ENCODE data around the gene LIPH.

LIPH gene

DNA sequence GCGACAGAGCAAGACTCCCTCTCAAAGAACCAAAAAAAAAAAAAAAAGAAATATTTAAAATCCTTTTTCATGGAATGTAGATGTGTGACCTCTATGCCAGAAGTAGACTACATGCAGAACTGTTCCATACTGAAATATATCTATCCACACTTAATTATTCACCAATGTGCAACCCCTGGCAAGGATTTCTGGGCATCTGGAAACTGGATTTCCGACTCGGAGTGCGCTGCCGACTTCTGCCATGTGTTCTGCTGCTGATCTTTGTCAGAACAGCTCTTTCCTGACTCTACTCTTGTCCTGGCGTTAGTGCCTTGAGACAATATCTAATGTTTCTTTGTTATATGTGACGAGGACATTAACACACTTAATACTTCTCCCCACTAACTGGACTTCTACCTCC is 11.7 kb downstream of the LIPH start:
- no peak for DNase-seq (ENCODE audit: low read depth in 2 of 2)

DNA sequence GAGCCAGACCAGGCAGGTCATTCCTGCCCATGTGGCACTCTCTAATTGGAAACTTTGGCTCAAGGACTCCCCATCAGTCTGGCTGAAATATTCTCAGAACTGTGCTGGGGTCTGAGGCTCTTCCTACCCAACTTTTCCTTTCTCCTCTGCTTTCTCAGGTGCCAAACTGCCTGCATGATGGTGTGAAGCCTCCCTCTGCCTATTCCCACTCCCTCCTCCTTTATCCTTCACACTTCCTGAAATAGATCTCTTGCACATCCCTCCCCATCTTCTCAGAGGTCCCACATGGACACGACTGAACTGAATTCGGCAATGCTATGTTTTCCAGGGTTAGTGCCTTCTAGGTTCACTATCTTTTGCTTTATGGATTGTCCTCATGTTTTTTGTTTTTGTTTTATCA is 12.5 kb downstream of the LIPH start:
- no peak for DNase-seq (ENCODE audit: low read depth in 2 of 2)

DNA sequence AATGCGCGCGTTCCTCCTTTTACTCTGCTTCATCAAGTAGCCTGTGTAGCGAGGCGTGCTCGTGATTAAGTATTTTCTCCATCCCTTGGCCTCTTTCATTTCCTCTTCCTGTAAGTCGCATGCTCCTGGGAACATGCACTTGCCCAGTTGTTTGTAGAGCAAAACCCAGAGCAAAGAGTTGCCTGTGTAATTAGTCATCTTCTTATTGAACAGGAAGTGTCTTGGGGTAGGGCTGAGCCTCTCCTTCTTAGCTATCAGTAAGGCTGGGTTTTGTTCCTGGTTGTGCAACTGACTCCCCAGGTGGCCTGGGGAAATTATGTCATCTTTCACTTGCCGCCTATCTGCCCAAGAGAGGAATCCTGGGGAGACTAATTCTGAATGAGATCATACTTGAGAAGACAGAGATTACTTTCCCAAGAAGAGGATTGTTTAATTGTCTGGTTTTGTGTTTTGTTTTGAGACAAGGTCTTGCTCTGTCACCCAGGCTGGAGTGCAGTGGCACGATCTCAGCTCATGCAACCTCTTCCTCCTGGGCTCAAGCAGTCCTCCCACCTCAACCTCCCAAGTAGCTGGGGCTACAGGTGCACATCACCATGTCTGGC is 14.9 kb downstream of the LIPH start:
- DNase-seq (ENCODE audit: low read depth in 2 of 2): no peak

GRCh38 chr3:185534511-185534910 is 17.9 kb downstream of the LIPH start:
- no peak for DNase-seq (ENCODE audit: low read depth in 2 of 2)

DNA sequence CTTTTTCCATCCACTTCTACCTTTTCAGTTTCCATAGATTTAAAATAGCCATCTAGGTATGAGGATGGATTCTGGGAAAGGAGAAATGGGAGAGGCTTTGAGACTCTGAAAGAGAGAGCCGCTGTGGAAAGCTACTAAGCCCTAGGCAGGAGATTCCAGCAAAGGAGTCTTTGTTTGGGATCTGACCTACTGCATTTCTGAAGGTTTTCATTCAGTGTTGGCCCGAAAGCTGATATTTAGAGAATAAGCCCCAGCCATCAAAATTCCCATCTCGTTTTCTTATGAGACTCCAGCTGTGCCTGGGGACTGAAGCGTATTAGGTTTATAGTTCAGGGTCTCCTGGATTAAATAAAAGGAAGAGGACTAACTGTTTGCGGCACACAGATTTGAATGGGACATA is 19.5 kb downstream of the LIPH start:
- no peak for DNase-seq (ENCODE audit: low read depth in 2 of 2)

GRCh38 chr3:185530856-185531255 is 21.5 kb downstream of the LIPH start:
- no peak for DNase-seq (ENCODE audit: low read depth in 2 of 2)

GRCh38 chr3:185528532-185528931 is 23.9 kb downstream of the LIPH start:
- no peak for DNase-seq (ENCODE audit: low read depth in 2 of 2)

DNA sequence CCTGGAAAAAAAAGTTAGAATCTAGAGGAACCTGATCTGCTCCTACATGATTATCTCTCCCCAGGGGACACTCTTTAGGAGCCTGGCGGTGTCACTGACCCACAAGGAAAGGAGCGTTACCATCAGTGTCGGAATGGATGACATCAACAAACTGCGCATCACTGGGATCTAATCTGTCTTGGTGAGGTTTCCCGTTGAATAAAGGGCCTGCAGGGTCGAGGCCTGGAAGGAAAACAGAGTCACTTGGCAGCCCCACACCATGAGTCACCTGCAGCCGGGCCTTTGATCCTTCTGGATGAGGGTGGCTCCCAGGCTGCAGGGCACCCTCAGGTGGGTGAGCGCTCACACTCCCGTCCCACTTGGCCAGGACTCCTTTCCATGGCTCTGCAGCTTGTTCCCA is 25.0 kb downstream of the LIPH start:
- DNase-seq (ENCODE audit: low read depth in 2 of 2): no peak

DNA sequence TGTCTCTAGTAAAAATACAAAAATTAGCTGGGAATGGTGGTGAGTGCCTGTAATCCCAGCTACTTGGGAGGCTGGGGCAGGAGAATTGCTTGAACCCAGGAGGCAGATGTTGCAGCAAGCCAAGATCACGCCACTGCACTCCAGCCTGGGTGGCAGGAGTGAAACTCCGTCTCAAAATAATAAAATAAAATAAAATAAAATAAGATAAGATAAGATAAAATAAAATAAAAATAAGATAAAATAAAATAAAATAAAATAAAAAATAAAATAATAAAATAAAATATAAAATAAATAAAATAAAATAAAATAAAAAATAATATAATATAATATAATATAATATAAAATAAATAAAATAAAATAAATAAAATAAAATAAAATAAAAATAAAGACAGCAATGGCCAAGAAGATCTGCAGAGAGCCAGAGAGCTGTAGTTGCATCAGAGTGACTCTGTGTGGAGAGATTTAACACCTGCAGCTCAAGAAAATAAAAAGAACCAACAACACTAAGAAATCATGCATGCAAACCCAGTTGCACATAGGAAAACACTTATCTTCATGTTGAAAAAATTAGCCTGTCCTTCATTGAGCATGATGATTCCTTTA is 25.9 kb downstream of the LIPH start:
- no peak for DNase-seq (ENCODE audit: low read depth in 2 of 2)

GRCh38 chr3:185521349-185522138 is 30.8 kb downstream of the LIPH start:
- DNase-seq (ENCODE audit: low read depth in 2 of 2): no peak

GRCh38 chr3:185519021-185519420 is 33.4 kb downstream of the LIPH start:
- DNase-seq (ENCODE audit: low read depth in 2 of 2): no peak

DNA sequence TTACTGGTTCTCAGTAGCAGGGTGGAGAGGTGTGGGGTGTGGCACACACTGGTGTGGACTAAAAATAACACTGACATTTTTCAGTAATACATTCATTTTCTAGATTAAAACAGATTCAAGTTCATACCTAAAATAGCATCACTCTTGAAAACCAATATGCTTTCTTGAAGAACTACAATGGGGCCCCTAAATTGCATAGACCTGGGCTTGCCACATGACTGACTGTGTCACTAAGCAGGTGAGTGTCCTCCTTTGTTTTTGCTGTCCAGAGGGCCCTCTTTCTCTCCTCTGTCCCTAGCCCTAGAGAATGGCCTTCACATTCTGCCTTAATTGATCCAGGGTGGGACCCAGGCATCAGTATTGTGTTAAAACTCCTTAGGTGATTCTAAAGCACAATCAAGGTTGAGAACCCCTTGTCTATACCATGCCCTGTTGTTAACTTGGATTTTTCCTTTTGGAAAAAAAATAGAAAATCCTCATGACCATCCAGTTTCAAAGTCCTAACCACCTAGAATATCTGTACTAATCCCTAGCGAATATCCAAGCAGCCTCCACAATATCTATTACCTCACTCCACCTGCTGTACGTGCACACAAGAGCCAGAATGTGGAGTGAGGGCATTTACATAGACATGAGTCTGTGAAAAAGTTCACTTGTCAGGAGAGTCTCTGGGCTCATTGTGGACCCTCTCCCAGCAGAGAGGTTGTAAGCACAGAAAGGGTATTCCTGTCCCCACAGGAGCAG is 34.8 kb downstream of the LIPH start:
- DNase-seq (ENCODE audit: low read depth in 2 of 2): no peak

- no peak for DNase-seq (ENCODE audit: low read depth in 2 of 2)
Observed at GRCh38 chr3:185511711-185512110, 40.7 kb downstream of the LIPH start.

DNA sequence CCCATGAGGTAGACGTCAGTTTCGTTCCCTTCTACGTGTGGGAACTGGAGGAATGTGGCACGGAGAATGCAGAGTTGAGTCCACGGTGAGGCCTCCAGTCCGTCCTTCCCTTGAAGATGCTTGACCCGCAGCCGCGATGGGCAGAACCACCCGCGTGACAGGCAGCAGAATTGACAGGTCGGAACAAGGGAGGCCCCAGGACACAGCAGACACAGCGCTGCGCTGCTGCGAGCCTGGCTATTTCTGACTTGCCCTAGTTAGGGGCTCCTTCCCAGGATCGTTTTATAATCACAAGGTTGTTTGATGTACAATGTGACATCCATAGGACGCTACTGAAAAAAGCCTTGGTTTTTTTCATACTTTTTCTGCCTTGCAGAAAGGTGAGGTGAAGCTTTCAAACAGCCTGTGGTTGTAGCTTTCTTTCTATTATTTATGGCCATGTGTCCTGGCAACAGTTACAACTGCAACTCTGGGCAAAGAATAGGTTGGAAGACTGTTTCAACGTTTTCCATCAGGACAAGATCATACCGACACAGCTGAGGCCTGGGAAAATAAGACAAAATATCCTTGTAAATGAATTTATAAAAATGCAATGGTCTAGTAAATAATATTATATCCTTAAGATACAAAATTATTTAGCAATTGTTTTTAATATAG is 43.9 kb downstream of the LIPH start:
- DNase-seq (ENCODE audit: low read depth in 2 of 2): no peak

- no peak for DNase-seq (ENCODE audit: low read depth in 2 of 2)
Observed at GRCh38 chr3:185507883-185508282, 44.5 kb downstream of the LIPH start.

DNA sequence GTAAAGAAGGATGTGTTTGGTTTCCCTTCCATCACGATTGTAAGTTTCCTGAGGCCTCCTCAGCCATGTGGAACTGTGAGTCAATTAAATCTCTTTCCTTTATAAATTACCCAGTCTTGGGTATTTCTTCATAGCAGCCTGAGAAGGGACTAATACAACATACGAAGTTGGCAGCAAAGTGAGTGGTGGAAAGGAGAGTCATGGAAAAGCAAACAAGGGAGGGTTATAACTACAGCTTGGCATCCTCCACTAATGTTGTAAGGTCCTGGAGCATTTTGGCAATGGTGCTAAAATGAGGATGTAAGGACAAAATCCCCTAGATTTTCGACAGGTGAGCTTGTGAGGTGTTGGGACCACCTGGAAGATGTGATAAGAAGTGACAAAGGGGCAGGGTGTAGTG is 47.8 kb downstream of the LIPH start:
- DNase-seq (ENCODE audit: low read depth in 2 of 2): no peak

DNA sequence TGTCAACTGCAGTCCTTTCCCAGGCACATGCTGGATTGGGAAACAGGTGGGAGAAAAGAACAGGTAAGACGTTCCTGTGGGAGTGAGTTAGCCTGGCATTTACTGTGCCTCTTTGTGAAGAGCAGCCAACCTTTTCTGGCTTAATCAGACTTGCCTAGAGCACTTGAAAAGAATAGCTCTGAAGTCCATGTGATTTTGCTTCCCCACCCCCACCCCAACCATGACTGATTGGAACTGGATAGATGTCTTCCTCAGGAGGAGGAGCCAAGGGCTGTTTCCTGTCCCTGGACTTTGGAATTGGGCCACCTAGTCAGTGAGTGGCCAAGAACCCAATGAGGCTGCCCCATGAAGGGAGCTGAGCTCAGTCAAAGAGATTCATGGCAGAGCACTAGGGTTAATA is 48.9 kb downstream of the LIPH start:
- DNase-seq (ENCODE audit: low read depth in 2 of 2): no peak

- DNase-seq (ENCODE audit: low read depth in 2 of 2): no peak
Observed at GRCh38 chr3:185502987-185503386, 49.4 kb downstream of the LIPH start.

DNA sequence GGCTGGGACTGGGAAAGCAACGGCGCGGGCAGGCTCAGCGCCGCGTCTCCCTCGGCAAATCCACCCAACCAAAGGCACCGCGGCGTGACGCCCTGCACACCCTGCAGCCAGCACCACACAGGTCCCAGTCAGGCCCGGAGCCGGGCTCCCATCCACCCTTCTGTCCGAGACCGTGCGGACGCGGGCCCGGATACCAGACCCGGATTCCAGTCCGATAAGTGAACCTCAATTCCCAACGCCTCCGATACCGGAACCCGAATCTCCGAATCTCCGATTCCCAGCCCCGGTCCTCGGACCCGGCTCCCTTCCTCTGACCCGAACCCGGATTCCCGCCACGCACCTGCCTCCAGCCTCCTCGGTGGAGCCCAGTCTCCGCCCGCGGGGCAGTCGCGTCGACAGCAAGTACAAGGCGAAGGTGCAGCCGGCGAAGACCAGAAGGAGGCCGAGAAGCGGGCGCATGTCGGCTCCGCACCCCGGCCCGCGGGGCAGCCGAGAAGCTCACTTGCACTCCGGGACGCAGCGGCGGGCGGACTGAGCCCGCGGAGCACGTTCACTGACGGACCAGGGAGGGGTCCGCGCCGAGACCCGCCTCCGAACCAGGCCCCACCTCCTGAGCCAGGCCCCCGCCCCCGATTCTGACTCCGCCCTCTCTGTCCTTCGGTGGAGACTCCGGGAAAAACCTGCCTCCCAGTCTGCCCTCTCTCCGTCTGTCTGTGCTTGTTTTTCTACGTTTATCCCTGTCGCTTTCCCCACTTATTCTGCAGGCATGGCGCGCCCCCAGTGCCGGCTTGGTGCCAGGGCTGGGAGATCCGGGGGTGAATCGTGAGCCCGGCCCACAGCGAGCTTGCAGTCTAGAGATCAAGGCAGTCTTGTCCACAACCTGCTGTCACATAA is 53.6 kb downstream of the LIPH start, which contains the start of gene TMEM41A:
Gene TMEM41A (minus strand): TSS at position 533 of the 894 bp plus-strand sequence. CDS start 74 bp downstream, at position 459.
- peak; percentile 77 to 78 for DNase-seq (ENCODE audit: low read depth in 2 of 2)

GRCh38 chr3:185490241-185490640 is 62.1 kb downstream of the LIPH start:
- DNase-seq (ENCODE audit: low read depth in 2 of 2): no peak

DNA sequence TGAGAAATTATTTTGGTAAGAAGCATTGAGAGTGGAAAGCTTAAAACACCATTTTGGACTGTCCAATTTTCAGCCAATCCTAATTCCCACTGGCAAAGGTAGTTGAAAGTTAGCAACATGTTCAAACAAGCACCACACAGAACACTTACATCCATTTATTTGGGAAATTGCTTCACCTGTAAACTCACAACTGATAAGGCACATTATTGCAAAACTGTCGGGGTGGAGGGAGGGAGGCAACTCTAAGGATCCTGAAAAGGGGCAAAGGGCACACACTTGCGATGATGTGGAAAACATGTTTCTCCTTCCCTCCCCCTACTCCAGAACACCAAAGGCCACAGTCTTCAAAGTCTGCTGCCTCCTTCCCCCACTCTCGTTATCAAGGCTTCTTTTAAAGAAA is 62.9 kb downstream of the LIPH start:
- no peak for DNase-seq (ENCODE audit: low read depth in 2 of 2)
